Amniotic stem cell (primary cell): Measurements from ENCODE around the gene USP37.

Experiments used
- DNase-seq: peaks from one replicate; lab custom pipeline; 2025; lab: John Stamatoyannopoulos, UW

Gene USP37

GRCh38 chr2:218431878-218432277, 136.3 kb downstream of the USP37 start:
- DNase-seq, result no peak

- DNase-seq, result no peak
These were observed 137.4 kb downstream of the USP37 start for GRCh38 chr2:218430721-218431120.

- no peak for DNase-seq
These were observed 138.0 kb downstream of the USP37 start for GRCh38 chr2:218429911-218430692.

GRCh38 chr2:218428846-218429558, 139.1 kb downstream of the USP37 start:
- no peak for DNase-seq

GRCh38 chr2:218427741-218428140, 140.4 kb downstream of the USP37 start:
- DNase-seq, result no peak

- no peak for DNase-seq
These were observed 142.6 kb downstream of the USP37 start for GRCh38 chr2:218425531-218425930.

GRCh38 chr2:218423584-218423983, 144.6 kb downstream of the USP37 start:
- DNase-seq, result no peak

GRCh38 chr2:218422403-218423086, 145.6 kb downstream of the USP37 start:
- no peak for DNase-seq

- DNase-seq, result no peak
These were observed 147.1 kb downstream of the USP37 start for GRCh38 chr2:218421027-218421426.

GRCh38 chr2:218419630-218420216, 148.4 kb downstream of the USP37 start:
- DNase-seq, result no peak

- no peak for DNase-seq
These were observed 149.3 kb downstream of the USP37 start, which contains the start of gene VIL1 for GRCh38 chr2:218418717-218419458. TSS of gene VIL1 (plus strand) at chr2:218419123. CDS start at chr2:218423779, 4,656 bp downstream.

- no peak for DNase-seq
These were observed 149.8 kb downstream of the USP37 start for GRCh38 chr2:218418321-218418716.

- DNase-seq, result no peak
These were observed 160.4 kb downstream of the USP37 start for GRCh38 chr2:218407717-218408116.

GRCh38 chr2:218406949-218407618, 161.1 kb downstream of the USP37 start:
- DNase-seq, result no peak

GRCh38 chr2:218406209-218406948, 161.8 kb downstream of the USP37 start:
- peak; percentile 99 for DNase-seq

- DNase-seq, result no peak
These were observed 162.4 kb downstream of the USP37 start for GRCh38 chr2:218405746-218406208.

GRCh38 chr2:218405086-218405745, 162.9 kb downstream of the USP37 start:
- no peak for DNase-seq

GRCh38 chr2:218404351-218405085, 163.6 kb downstream of the USP37 start:
- DNase-seq, result no peak

GRCh38 chr2:218403810-218404209, 164.3 kb downstream of the USP37 start:
- no peak for DNase-seq
